NCI-H2227 treated with DMSO at 0.1 percent for 48 hours (cell line): Measurements from ENCODE around the gene PPP2R2B.
"Not testable (repeated sequence)": the region's sequence is repeated elsewhere in the genome, so short reads cannot be mapped to it uniquely, and the experiment has no call there.

Source experiments
- DNase-seq: peaks from one replicate; lab custom pipeline; 2025; lab: John Stamatoyannopoulos, UW

PPP2R2B gene

GRCh38 chr5:146607659-146608332, 270.8 kb downstream of the PPP2R2B start:
- DNase-seq, result no peak

GRCh38 chr5:146606893-146607292, 271.7 kb downstream of the PPP2R2B start:
- DNase-seq, result peak; percentile 76

DNA sequence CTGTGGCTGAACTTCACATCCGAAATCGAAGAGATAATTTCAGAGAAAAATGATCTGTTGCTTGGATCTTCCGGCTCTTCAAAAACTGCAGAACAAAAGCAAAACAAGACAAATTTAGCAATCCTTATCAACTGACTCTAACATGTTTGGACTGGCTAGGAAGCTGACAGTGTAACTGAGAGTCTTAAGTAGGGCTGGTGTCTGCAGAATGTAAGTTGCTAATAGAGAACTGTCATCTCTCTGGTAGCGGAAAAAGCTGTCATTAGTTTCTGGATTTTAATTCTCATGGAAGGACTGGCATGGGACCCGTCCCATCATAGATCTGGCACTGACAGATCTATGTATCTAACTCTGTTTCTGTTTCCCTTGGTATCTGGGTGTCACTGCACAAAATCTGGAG, 278.2 kb downstream of the PPP2R2B start:
- no peak for DNase-seq

- no peak for DNase-seq
Measured at GRCh38 chr5:146599261-146599660, 279.3 kb downstream of the PPP2R2B start.

- no peak for DNase-seq
Measured at GRCh38 chr5:146595088-146595487, 283.5 kb downstream of the PPP2R2B start.

- no peak for DNase-seq
Measured at GRCh38 chr5:146592352-146592751, 286.2 kb downstream of the PPP2R2B start.

GRCh38 chr5:146589028-146589345, 289.6 kb downstream of the PPP2R2B start:
- DNase-seq, result no peak

- no peak for DNase-seq
Measured at GRCh38 chr5:146588331-146589027, 290.1 kb downstream of the PPP2R2B start.

GRCh38 chr5:146586752-146587151, 291.8 kb downstream of the PPP2R2B start:
- DNase-seq, result no peak

GRCh38 chr5:146584750-146585149, 293.8 kb downstream of the PPP2R2B start:
- DNase-seq, result no peak

DNA sequence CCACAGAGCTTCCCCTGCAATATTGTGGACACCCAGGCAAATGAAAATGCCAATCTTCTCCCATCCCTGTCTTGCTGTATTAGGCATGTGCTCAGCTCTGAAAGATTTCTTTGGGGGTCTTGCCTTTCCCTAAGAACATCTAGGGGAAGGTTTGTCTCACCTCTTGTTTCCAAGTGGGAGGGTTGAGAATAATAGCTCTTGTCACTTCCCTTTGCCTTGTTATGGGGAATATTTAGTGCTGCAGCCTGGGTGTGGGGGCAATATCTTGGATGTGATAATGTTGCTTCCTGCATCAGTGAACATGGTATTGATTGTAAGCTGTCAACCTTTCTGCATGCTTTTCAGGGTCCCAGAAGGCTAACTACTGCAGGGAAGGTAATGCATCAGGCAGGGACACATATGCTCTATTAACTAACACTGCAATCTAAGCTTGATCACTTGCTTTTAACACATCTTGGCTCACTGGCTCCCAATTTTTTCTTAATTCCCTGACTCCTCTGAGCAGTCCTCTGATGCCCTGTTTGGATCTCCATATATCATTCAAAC, 296.4 kb downstream of the PPP2R2B start:
- DNase-seq, result no peak

GRCh38 chr5:146580237-146580636, 298.3 kb downstream of the PPP2R2B start:
- no peak for DNase-seq

GRCh38 chr5:146574713-146575112, 303.8 kb downstream of the PPP2R2B start:
- no peak for DNase-seq

- no peak for DNase-seq
Measured at GRCh38 chr5:146568161-146568560, 310.4 kb downstream of the PPP2R2B start.

DNA sequence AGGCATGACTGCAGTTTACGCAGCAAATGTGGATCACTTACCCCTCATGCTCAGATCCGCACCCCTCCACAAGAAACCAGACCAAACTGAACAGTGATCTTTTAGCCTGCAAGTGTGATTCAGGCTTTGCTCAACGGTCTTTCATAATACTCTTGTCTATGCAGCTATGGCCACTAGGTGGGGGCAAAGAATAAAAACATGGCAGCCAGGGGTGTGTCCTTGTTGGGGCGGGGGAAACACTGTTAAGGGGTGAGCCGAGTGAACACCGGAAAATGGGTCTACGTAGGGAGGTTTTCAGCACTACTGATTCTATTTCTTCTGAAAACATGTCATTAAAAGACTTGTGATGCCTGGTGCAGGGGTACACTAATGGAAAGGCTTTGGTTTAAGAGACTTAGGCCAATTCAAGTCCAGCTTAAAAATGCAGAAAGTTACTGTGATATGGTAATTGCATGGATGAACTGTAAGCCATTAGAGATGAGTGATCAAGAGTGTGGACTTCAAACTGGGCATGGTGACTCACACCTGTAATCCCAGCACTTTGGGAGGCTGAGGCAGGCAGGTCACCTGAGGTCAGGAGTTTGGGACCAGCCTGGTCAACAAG, 312.7 kb downstream of the PPP2R2B start:
- peak; percentile 80 for DNase-seq

- DNase-seq, result no peak
Measured at GRCh38 chr5:146564007-146564762, 314.4 kb downstream of the PPP2R2B start.

DNA sequence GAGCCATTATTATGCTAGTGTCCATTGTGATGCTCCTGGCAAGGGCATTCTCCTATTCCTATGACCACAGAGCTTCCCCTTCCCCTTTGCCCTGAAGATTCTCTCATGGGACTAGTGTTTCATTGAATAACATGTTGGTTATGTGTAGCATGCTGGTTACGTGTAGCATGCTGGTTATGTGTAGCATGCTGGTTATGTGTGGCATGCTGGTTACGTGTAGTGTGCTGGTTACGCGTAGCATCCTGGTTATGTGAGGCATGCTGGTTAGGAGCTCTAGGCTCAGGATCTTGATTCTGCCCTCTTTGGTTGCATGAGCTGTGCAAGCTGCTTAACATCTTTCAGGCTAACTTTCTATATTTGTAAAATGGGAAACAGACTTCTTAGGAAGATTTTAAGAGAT, 316.1 kb downstream of the PPP2R2B start:
- no peak for DNase-seq

DNA sequence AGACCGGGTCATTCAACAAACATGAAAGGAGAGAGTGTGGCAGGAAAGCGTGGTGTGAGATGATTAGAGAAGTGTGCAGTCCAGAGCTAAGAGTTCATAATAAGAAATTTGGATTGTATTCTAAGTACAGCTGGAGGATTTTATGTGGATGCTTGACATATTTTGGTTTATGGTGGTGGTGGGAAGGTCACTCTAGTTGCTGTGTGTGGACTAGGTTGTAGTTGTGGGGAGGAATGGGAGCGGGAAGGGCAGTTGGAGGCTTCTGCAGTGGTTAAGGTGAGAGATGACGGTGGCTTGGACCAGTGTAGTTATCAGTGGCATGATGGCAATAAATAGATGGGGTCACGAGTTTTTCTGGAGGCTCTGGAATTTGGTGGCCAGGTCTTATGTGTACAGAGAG, 316.8 kb downstream of the PPP2R2B start:
- DNase-seq, result no peak

GRCh38 chr5:146560205-146560812, 318.2 kb downstream of the PPP2R2B start:
- no peak for DNase-seq

DNA sequence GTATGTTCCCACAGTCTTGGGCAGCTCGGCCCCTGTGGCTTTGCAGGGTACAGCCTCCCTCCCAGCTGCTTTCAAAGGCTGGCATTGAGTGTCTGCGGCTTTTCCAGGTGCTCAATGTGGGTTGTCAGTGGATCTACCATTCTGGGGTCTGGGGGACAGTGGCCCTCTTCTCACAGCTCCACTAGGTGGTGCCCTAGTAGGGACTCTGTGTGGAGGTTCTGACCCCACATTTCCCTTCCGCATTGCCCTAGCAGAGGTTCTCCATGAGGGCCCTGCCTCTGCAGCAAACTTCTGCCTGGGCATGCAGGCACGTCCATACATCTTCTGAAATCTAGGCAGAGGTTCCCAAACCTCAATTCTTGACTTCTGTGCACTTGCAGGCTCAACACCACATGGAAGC, 321.7 kb downstream of the PPP2R2B start:
- DNase-seq, result not testable (repeated sequence)

GRCh38 chr5:146553446-146553845, 325.1 kb downstream of the PPP2R2B start:
- DNase-seq, result no peak

DNA sequence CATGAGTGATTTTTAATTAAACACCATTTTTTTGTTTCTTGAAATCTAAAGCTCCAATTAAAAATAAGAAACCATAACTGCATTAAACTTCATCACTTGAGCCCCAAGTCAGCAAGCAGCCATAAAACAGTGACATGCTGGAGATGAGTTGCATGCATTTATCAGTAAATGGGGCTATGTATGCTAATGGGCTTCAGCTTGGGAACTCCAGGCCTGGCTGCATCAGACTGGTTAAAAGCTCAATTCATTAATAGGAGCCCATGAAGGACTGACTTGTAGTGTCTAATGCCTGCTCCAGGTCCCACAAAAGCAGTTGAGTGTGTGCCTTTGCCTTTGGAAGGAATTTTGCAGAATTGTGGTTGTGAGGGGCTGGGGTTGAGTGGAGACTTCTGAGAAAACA, 328.9 kb downstream of the PPP2R2B start:
- DNase-seq, result no peak
